GM12872 (cell line): ENCODE data around the gene CD34.

ENCODE experiments used
- CTCF ChIP-seq: IDR thresholded peaks from 3 replicates; pipeline ENCODE4 v1.5.1; 2011; ENCODE audit warnings: low read depth, mild to moderate bottlenecking, low read length, moderate library complexity; ENCODE audit not compliant: insufficient read depth

CD34 gene

GRCh38 chr1:207954104-207954503 lies 43.2 kb upstream of the CD34 start:
- TF ChIP-seq CTCF = no peak

- TF ChIP-seq CTCF = no peak
Measured at GRCh38 chr1:207952617-207953542, 42.0 kb upstream of the CD34 start.

- no peak for TF ChIP-seq CTCF
Measured at GRCh38 chr1:207951652-207952051, 40.7 kb upstream of the CD34 start.

GRCh38 chr1:207950750-207951149 lies 39.8 kb upstream of the CD34 start:
- no peak for TF ChIP-seq CTCF

- TF ChIP-seq CTCF = no peak
Measured at GRCh38 chr1:207949571-207950195, 38.8 kb upstream of the CD34 start.

GRCh38 chr1:207948536-207949250 lies 37.8 kb upstream of the CD34 start:
- TF ChIP-seq CTCF = no peak

GRCh38 chr1:207946756-207947155 lies 35.8 kb upstream of the CD34 start:
- no peak for TF ChIP-seq CTCF
